DOHH2 (cell line): ENCODE measurements around the gene GAS1.

ENCODE experiments used
- H3F3A ChIP-seq: fragments of 200-600 bp; sonication (generic), shearing (Covaris generic); 2 replicates; pipeline ENCODE4 v1.6.0; 2016; ENCODE audit warnings: antibody characterized with exemption, mild to moderate bottlenecking; ENCODE audit not compliant: control insufficient read depth, insufficient read depth
- H3K27ac ChIP-seq: fragments of 200-600 bp; sonication (generic); 2 replicates; pipeline ENCODE4 v1.5.1; 2014; ENCODE audit warnings: low read depth, mild to moderate bottlenecking, low read length, moderate library complexity
- H3K27me3 ChIP-seq: fragments of 200-600 bp; sonication (generic); 2 replicates; pipeline ENCODE4 v1.6.1; 2014; ENCODE audit warnings: mild to moderate bottlenecking, low read length, mixed read lengths; ENCODE audit not compliant: control insufficient read depth
- H3K36me3 ChIP-seq: fragments of 200-600 bp; sonication (generic); 2 replicates; pipeline ENCODE4 v1.6.1; 2014; ENCODE audit warnings: mild to moderate bottlenecking, low read length, moderate library complexity, mixed read lengths; ENCODE audit not compliant: control insufficient read depth
- H3K4me1 ChIP-seq: fragments of 200-600 bp; sonication (generic); 2 replicates; pipeline ENCODE4 v1.6.1; 2014; ENCODE audit warnings: mild to moderate bottlenecking, low read length, mixed read lengths; ENCODE audit not compliant: control insufficient read depth
- H3K4me2 ChIP-seq: fragments of 200-600 bp; sonication (generic); 2 replicates; pipeline ENCODE4 v1.6.0; 2014; ENCODE audit warnings: mild to moderate bottlenecking, low read length, moderate library complexity
- H3K4me3 ChIP-seq: fragments of 200-600 bp; sonication (generic); 2 replicates; pipeline ENCODE4 v1.5.1; 2014; ENCODE audit warnings: mild to moderate bottlenecking, low read length, mixed read lengths
- H3K79me2 ChIP-seq: fragments of 200-600 bp; sonication (generic); 2 replicates; pipeline ENCODE4 v1.6.1; 2014; ENCODE audit warnings: mild to moderate bottlenecking, low read length, mixed read lengths; ENCODE audit not compliant: control insufficient read depth
- H3K9me2 ChIP-seq: fragments of 200-600 bp; sonication (generic); replicated peaks from 2 replicates; pipeline ENCODE4 v1.6.1; 2014; ENCODE audit warnings: mild to moderate bottlenecking, low read length, mixed read lengths; ENCODE audit not compliant: control insufficient read depth
- H3K9me3 ChIP-seq: fragments of 200-600 bp; sonication (generic); 2 replicates; pipeline ENCODE4 v1.6.1; 2014; ENCODE audit warnings: antibody characterized with exemption, low read length, mixed read lengths; ENCODE audit not compliant: control insufficient read depth, insufficient read depth
- H4K20me1 ChIP-seq: fragments of 200-600 bp; sonication (generic); 2 replicates; pipeline ENCODE4 v1.6.0; 2014; ENCODE audit warnings: low read depth, mild to moderate bottlenecking, antibody characterized with exemption, low read length, moderate library complexity; ENCODE audit not compliant: control insufficient read depth, insufficient read depth
- CTCF ChIP-seq: fragments of 200-600 bp; sonication (generic); IDR thresholded peaks from one replicate; pipeline ENCODE4 v1.5.1; 2014; ENCODE audit warnings: antibody characterized with exemption, mild to moderate bottlenecking, low read depth, low read length; ENCODE audit not compliant: poor library complexity, severe bottlenecking
- EZH2phosphoT487 ChIP-seq: fragments of 200-600 bp; sonication (generic); IDR thresholded peaks from 2 replicates; pipeline ENCODE4 v1.6.1; 2017; ENCODE audit warnings: borderline replicate concordance, mild to moderate bottlenecking, antibody characterized with exemption, low read length, moderate library complexity, mixed read lengths

The GAS1 gene

GRCh38 chr9:86946201-86947145, 833 bp downstream of the GAS1 start:
- Histone ChIP-seq H3K9me2 (no peaks in the 10 kb centered on the region), H3F3A (no peaks in the 10 kb centered on the region), H3K36me3 (no peaks in the 10 kb centered on the region), H3K9me3 (no peaks in the 10 kb centered on the region), H3K27ac (no peak overlapping the region), H3K4me1 (peaks cover 7% of the 10 kb centered on the region), H3K4me2 (peak overlapping the region; percentile 78), H3K79me2 (no peaks in the 10 kb centered on the region), H3K4me3 (peak overlapping the region; percentile 73), H4K20me1 (no peaks in the 10 kb centered on the region), H3K27me3 (peaks cover 29% of the 10 kb centered on the region)
- no peak for TF ChIP-seq EZH2phosphoT487

- Histone ChIP-seq H3K4me1 (peaks cover 7% of the 10 kb centered on the region), H3F3A (no peaks in the 10 kb centered on the region), H3K9me2 (no peaks in the 10 kb centered on the region), H4K20me1 (no peaks in the 10 kb centered on the region), H3K4me3 (no peak overlapping the region), H3K79me2 (no peaks in the 10 kb centered on the region), H3K27ac (no peak overlapping the region), H3K9me3 (no peaks in the 10 kb centered on the region), H3K4me2 (no peak overlapping the region), H3K27me3 (peaks cover 31% of the 10 kb centered on the region), H3K36me3 (no peaks in the 10 kb centered on the region)
- TF ChIP-seq CTCF (no peak), EZH2phosphoT487 (no peak)
Measured at GRCh38 chr9:86945728-86946200, 1.5 kb downstream of the GAS1 start.

DNA sequence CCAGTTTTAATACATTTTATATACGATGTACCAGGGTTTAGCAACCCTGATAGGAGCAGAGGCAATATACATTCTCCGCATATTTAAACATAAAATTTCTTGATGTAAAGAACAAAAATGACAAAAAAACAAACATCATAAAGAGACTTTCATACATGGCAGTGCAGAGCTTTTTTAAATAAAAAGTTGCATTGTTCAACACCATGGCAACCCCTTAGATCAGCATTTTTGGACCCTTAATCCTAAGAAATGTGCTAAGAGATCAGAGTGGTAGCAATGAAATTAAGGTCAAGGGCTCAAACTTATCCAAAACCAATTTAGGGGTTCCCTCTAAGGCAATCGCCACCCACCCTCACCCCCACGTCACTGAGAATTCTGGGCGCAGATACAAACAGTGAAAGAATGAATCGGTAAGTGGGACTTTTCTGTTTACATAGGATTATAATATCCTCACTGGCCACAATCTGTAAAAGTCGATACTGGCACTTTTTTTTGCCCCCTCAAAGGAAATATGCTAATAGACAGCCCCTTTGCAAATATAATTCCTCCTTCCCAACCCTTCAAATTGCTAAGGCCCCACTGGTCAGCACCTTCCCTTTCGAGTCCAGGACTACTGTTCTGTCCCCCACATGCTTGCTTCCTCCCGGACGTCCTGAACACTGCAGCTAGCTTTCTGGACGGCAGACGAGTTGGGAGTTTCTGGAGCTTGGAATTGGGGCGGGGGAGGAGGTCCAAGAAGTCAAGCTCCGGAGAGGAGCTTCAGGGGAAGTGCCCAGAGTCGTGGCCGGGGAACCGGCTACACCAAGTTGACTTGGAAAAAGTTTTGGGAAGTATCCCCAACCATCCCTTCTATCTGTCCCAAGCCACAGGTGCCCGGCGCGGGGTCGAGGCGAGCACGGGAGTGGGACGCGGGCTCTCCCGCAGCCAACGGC, 2.2 kb downstream of the GAS1 start:
- Histone ChIP-seq H3K27me3 (peaks cover 31% of the 10 kb centered on the region), H3K4me1 (peaks cover 7% of the 10 kb centered on the region), H3K4me3 (no peak overlapping the region), H3K36me3 (no peaks in the 10 kb centered on the region), H3K9me3 (no peaks in the 10 kb centered on the region), H3K79me2 (no peaks in the 10 kb centered on the region), H4K20me1 (no peaks in the 10 kb centered on the region), H3K9me2 (no peaks in the 10 kb centered on the region), H3F3A (no peaks in the 10 kb centered on the region), H3K27ac (no peak overlapping the region), H3K4me2 (no peak overlapping the region)
- TF ChIP-seq CTCF: no peak
- no peak for TF ChIP-seq EZH2phosphoT487
